T-helper 2 cell (primary cell): ENCODE results near the gene MAN1B1.

Experiments used
- DNase-seq, 5 experiments: peaks; one replicate each; pipeline versions ENCODE4 v3.0.0 to v3.0.0-alpha.2; 2012 to 2022

MAN1B1 gene

GRCh38 chr9:137069508-137070091 lies 17.2 kb upstream of the MAN1B1 start:
- DNase-seq = no peak

GRCh38 chr9:137070201-137070905 lies 16.4 kb upstream of the MAN1B1 start, which contains the start of gene SAPCD2:
Gene SAPCD2, minus strand, starts transcription at chr9:137070557. Its CDS starts 97 bp downstream, at chr9:137070460.
- DNase-seq = peak; percentile 71 to 93 (median 81)

GRCh38 chr9:137070906-137071275 lies 15.9 kb upstream of the MAN1B1 start:
- DNase-seq = no peak

- DNase-seq = no peak
Measured at GRCh38 chr9:137071282-137071681, 15.5 kb upstream of the MAN1B1 start.

GRCh38 chr9:137073992-137074399 lies 12.8 kb upstream of the MAN1B1 start:
- DNase-seq = no peak

GRCh38 chr9:137074657-137075274 lies 12.0 kb upstream of the MAN1B1 start:
- no peak for DNase-seq

GRCh38 chr9:137075275-137075775 lies 11.5 kb upstream of the MAN1B1 start:
- no peak for DNase-seq

GRCh38 chr9:137076636-137077009 lies 10.2 kb upstream of the MAN1B1 start:
- no peak for DNase-seq

- peak in 3 of 5 experiments; percentile 51 to 69 (median 65) for DNase-seq
Measured at GRCh38 chr9:137077010-137077747, 9.6 kb upstream of the MAN1B1 start, which contains the start of gene UAP1L1. Gene UAP1L1, plus strand, starts transcription at chr9:137077517. Its CDS starts 16 bp downstream, at chr9:137077533.

- DNase-seq = peak in 3 of 5 experiments; percentile 27 to 54 (median 30)
Measured at GRCh38 chr9:137077758-137078693, 8.8 kb upstream of the MAN1B1 start.

- no peak for DNase-seq
Measured at GRCh38 chr9:137078701-137079400, 7.9 kb upstream of the MAN1B1 start.

GRCh38 chr9:137079401-137079787 lies 7.4 kb upstream of the MAN1B1 start:
- DNase-seq = no peak

GRCh38 chr9:137080260-137081122 lies 6.3 kb upstream of the MAN1B1 start:
- DNase-seq = no peak

- DNase-seq = no peak
Measured at GRCh38 chr9:137082222-137082924, 4.4 kb upstream of the MAN1B1 start.

- no peak for DNase-seq
Measured at GRCh38 chr9:137082925-137083290, 3.9 kb upstream of the MAN1B1 start.

- DNase-seq = no peak
Measured at GRCh38 chr9:137083394-137084004, 3.3 kb upstream of the MAN1B1 start.

GRCh38 chr9:137084526-137084925 lies 2.3 kb upstream of the MAN1B1 start:
- no peak for DNase-seq

GRCh38 chr9:137085920-137086530 lies 760 bp upstream of the MAN1B1 start:
- peak in 1 of 5 experiments; percentile 41 for DNase-seq
